ENCODE measurements around the gene PCDH15.
"Not testable (repeated sequence)": the region's sequence is repeated elsewhere in the genome, so short reads cannot be mapped to it uniquely, and the experiment has no call there.

The PCDH15 gene

GRCh38 chr10:53983431-53983830 is 817.6 kb downstream of the PCDH15 start:
- DNase-seq (ENCODE audit: low read depth, low spot score) = no peak

- no peak for DNase-seq (ENCODE audit: low read depth, low spot score)
These were observed 820.8 kb downstream of the PCDH15 start for GRCh38 chr10:53980210-53980609.

- no peak for DNase-seq (ENCODE audit: low read depth, low spot score)
These were observed 822.7 kb downstream of the PCDH15 start for GRCh38 chr10:53978301-53978700.

DNA sequence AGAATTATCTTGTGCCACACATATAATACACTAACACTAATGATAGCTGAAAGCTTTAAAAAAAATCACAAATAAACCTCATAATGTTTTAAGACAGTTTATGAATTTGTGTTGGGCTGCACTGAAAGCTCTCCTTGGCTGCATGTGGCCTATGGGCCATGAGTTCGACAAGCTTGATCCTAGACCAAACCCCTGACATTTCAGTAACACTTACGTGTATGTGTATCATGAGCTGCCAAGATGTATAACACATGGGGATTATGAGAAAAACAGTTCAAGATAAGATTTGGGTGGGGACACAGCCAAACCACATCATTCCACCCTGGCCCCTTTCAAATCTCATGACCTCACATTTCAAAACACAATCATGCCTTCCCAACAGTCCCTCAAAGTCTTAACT is 823.8 kb downstream of the PCDH15 start:
- no peak for DNase-seq (ENCODE audit: low read depth, low spot score)

GRCh38 chr10:53957401-53957800 is 843.6 kb downstream of the PCDH15 start:
- no peak for DNase-seq (ENCODE audit: low read depth, low spot score)

- DNase-seq (ENCODE audit: low read depth, low spot score) = no peak
These were observed 845.9 kb downstream of the PCDH15 start for GRCh38 chr10:53955091-53955490.

GRCh38 chr10:53952698-53953630 is 848.1 kb downstream of the PCDH15 start:
- DNase-seq (ENCODE audit: low read depth, low spot score) = no peak

DNA sequence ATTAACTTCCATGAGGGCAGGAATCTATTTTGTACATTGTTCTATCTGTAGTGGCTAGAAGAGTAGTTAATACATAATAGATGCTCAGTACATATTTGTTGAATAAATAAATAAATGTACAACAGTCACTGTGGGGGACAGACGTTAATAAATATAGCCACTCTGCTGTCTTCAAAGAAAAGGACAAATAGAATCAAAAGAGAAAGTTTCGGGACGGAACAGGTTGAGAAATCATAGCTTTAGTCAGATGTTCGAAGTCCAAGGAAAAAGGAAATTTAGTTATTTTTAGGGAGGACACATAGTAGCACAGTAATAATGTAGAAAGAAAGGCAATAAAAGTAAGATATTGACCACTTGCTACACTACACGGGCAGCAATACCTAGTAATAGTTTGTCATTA is 861.4 kb downstream of the PCDH15 start:
- no peak for DNase-seq (ENCODE audit: low read depth, low spot score)

DNA sequence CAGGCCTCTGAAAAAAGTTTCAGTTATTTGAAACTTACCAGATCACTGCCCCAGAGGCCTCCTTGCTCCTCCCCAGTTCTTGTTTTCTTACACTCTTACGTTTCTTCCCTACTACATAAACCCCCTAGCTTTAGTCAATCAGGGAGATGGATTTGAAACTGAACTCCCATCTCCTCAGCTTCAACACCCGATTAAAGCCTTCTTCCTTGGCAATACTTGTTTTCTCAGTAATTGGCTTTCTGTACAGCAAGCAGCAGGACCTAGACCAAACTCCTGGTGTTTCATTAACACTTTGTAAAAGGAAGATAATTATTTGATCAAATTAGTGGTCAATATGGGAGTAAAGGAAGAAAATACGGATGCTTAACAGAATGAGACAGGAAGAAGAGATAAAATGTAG is 870.4 kb downstream of the PCDH15 start:
- no peak for DNase-seq (ENCODE audit: low read depth, low spot score)

DNA sequence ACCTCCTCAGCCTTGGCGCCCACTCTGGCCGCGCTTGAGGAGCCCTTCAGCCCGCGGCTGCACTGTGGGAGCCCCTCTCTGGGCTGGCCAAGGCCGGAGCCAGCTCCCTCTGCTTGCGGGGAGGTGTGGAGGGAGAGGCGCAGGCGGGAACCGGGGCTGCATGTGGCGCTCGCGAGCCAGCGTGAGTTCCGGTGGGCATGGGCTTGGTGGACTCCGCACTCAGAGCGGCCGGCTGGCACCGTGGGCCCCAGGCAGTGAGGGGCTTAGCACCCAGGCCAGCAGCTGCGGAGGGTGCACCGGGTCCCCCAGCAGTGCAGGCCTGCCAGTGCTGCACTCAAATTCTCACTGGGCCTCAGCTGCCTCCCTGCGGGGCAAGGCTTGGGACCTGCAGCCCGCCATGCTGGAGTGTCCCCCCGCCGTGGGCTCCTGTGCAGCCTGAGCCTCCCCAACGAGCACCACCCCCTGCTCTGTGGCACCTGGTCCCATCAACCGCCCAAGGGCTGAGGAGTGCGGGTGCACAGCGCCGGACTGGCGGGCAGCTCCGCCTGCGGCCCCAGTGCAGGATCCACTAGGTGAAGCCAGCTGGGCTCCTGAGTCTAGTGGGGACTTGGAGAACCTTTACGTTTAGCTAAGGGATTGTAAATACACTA is 876.9 kb downstream of the PCDH15 start:
- not testable (repeated sequence) for DNase-seq (ENCODE audit: low read depth, low spot score)

DNA sequence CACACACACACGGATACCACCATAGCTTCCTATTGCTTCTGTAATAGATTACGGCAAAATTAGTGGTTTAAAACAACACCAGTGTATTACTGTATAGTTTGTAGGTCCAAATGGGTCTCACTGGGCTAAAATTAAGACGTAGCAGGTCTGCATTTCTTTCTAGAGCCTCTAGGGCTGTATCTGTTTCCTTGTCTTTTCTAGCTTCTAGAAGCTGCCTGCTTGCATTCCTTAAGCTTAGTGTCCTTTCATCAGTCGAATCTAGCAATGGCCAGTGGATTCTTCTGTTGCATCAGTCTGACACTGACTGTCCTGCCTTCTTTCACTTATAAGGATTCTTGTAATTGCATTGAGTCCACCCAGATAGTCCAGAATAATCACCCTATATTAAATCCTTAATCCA is 882.3 kb downstream of the PCDH15 start:
- no peak for DNase-seq (ENCODE audit: low read depth, low spot score)

DNA sequence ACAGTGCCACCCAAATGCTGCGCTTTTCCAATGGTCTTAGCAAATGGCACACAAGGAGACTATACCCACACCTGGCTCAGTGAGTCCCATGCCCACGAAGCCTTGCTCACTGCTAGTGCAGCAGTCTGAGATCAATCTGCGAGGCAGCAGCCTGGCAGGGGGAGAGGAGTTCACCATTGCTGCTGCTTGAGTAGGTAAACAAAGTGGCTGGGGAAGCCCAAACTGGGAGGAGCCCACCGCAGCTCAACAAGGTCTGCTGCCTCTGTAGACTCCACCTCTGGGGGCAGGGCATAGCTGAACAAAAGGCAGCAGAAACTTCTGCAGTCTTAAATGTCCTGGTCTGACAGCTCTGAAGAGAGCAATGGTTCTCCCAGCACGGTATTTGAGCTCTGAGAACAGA is 891.2 kb downstream of the PCDH15 start:
- no peak for DNase-seq (ENCODE audit: low read depth, low spot score)

- DNase-seq (ENCODE audit: low read depth, low spot score) = no peak
These were observed 896.4 kb downstream of the PCDH15 start for GRCh38 chr10:53904506-53905241.

- no peak for DNase-seq (ENCODE audit: low read depth, low spot score)
These were observed 897.3 kb downstream of the PCDH15 start for GRCh38 chr10:53903756-53904155.

DNA sequence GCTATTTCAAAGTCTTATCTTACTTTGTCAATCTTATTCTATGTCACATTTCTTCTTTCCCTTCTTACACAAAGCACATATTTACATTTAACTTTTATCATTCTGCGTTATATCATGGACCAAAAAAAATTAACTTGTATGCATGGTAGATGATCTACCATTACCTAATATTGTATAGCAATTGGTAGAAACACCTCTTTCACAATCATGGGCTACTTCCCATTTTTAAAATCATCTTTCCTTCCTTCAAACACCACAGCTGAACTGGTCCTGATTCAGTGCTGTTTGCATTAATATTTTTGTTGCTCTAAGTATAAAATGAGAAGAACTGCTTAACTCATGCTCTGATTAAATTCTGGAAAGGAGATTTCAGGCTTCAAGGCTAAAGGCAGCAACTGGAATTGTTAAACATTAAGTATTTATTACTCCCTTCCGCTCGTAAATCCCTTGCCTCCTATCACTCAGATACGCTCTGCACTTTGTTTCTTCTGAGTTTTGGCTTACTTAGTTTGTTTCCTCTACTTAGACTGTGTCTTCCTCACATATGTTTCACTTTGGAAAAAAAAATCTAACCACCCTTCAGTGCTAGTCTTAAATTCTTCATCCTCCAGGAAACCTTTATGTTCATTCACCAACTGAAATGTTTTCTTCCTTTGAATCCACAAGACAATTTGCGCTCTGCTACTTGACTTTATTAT is 901.4 kb downstream of the PCDH15 start:
- no peak for DNase-seq (ENCODE audit: low read depth, low spot score)

DNA sequence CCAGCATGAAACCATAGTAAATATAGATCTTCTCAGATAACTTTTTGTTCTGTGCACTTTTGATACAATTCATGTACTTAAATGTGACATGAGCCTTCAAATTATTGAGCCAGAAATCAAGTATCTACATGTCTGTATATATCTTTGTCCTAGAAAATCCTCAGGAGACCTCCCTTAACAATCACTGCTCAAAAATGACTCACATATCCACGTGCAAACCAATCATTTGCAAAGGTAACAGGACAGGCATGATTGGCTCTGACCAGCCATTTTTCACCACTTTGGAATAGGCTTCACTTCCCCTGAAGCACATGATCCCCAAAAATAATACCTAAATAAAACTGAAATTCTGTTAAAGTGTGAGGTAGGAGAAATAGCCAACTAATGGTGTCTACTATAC is 902.5 kb downstream of the PCDH15 start:
- no peak for DNase-seq (ENCODE audit: low read depth, low spot score)

DNA sequence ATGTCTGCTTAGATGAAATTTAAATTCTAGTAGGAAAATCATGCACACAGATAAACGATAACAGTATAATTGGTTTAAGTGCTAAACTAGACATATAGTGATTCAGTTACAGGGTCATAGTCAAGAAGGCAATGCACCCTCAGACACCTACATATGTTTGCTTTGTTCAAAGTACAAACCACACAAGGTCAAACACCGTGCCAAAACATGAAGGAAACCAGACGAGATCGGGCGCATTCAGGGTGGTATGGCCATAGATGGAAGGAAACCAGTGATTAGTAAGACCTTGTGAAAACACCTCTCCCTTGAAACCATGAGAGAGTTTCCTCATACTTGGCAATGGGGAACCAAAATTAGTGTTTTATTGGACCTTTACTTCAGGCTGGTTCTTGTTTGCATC is 906.9 kb downstream of the PCDH15 start:
- no peak for DNase-seq (ENCODE audit: low read depth, low spot score)

DNA sequence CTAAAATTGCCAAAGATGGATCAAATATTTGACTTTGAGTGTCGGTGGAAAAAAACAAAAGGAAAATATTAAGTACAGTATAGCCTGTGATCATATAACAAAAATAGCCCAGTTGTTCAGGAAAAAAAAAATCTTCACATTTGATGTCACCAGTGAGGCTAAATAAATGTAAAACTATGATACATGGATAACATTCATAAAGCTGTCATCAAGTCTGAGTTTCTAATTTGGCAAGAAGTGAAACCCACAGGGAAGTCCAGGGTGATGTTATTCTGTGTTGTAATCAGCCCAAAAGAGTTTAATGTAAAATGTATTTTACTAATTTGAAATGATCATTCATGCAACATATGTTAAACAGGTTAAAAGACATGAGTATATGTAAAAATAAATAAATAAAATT is 908.0 kb downstream of the PCDH15 start:
- DNase-seq (ENCODE audit: low read depth, low spot score) = no peak

DNA sequence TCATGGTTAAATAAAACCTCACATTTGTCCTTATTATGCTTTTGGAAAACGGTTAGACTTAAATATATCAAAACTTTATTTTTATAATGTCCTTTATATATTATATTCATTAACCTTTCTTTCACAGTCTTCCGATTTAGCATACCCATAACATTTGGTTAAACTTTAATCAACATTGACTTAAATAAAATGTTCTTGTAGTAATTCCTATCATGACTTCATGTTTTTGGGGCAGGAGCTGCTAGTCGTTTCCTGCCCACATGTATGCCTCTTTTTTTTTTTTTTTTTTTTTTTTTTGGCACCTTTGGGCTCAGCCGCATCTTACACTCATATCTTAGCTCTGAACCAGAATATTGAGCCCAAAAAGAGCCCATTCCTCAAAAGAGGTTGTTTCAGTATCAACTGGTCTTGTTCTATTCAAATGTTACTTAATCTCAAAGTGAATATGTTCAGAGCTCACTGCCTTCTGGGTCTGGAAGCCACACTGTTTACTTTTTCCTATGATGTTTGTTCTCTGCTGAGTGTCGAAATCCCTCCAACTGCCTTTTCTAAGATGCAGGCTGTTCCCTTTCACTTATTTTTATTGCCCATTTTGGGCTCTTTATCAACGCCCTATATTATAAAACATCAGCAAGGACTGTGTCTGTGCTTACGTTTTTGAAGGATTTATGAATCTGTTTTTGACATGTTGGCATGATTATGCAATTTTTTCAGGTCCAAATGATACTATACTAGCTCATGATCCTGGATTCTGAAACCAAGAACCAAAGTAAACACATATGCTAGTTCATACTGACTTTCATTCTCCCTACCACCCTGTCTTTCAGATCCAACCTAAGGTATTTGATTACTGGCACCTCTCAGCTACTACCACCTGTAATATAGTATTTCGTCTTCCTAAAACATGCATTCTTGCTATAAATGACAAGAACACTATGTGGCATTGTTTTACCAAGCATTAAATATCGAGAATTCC is 914.4 kb downstream of the PCDH15 start:
- DNase-seq (ENCODE audit: low read depth, low spot score) = no peak

GRCh38 chr10:53864846-53865245 is 936.2 kb downstream of the PCDH15 start:
- DNase-seq (ENCODE audit: low read depth, low spot score) = no peak
